ENCODE results near the gene CPNE8.
A peak's percentile ranks its signal among the peaks of the same experiment; 100 is the strongest.

CPNE8 gene

DNA sequence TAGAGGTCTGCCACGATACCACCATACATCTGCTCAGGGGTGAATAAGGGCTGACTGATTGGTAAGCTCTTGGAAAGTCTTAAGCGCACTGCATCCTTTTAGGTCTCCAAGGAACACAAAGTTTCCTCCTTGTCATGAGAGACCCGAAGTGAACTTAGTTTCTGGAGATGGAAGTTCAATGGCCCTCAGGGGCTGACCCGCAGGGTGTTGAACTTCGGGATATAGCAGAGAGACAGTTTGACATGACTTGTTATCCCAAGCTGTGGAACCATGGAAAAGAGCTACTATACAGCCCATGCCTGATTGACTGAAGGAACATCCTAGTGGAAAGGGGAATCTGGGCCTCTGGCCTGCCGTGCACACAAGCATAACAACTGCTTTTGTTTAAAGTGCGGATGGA, 26.9 kb upstream of the CPNE8 start:
- H3K36me3 ChIP-seq, result no peaks in the 10 kb centered on the region
- TF ChIP-seq, protein P1, sequence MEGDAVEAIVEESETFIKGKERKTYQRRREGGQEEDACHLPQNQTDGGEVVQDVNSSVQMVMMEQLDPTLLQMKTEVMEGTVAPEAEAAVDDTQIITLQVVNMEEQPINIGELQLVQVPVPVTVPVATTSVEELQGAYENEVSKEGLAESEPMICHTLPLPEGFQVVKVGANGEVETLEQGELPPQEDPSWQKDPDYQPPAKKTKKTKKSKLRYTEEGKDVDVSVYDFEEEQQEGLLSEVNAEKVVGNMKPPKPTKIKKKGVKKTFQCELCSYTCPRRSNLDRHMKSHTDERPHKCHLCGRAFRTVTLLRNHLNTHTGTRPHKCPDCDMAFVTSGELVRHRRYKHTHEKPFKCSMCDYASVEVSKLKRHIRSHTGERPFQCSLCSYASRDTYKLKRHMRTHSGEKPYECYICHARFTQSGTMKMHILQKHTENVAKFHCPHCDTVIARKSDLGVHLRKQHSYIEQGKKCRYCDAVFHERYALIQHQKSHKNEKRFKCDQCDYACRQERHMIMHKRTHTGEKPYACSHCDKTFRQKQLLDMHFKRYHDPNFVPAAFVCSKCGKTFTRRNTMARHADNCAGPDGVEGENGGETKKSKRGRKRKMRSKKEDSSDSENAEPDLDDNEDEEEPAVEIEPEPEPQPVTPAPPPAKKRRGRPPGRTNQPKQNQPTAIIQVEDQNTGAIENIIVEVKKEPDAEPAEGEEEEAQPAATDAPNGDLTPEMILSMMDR (IDR thresholded peaks at IDR 0.05), result no peak
- H3K27ac ChIP-seq, result no peak overlapping the region
- H3K9me3 ChIP-seq, result no peaks in the 10 kb centered on the region
- no peak overlapping the region for H3K4me3 ChIP-seq
- H3K4me1 ChIP-seq, result no peaks in the 10 kb centered on the region
- DNase-seq, result no peak
- intact Hi-C loops (cut with DNase I; ENCODE audit: low total_unique reads), result no loop called here
- no peaks in the 10 kb centered on the region for H3K27me3 ChIP-seq

DNA sequence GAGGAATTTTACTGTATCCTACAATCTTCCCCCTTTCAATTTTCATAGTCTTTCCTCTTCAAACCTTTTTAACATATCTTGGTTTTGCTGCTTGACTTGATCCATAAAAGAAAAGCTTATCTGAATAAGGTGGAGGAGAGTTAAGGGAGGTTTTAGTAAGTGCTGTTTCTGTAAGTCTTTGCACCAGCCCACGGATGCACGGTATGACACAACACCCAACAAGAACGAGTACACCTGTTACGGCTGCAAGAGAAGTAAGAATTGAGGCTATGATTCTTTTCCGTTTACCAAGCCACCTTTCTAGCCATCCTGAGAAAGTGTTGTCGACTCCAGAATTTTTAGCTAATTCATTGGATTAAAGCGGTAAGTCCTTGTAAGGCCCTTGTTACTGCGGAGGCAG, 26.1 kb upstream of the CPNE8 start:
- intact Hi-C loops (cut with DNase I; ENCODE audit: low total_unique reads), result no loop called here
- DNase-seq, result no peak

DNA sequence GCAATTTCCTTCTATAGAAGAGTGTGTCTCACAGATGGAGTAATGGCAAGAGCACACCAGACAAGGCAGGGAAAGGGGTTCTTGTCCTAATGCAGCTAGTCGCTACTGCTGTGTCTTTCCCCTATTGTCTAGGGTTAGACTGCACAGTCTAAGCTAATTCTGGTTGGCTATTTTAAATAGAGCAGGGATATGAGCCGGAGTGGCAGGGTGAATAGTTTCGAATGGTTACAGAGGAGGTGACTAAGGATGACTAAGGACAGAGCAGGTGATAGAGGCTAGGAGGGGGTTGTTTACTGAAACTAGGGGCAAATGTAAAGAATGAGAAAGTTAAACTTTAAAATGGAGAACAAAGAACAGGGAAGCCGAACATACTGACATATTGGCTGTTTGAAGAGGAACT, 25.6 kb upstream of the CPNE8 start:
- Histone ChIP-seq H3K27me3 (no peaks in the 10 kb centered on the region), H3K4me1 (no peaks in the 10 kb centered on the region), H3K27ac (no peak overlapping the region), H3K9me3 (no peaks in the 10 kb centered on the region), H3K4me3 (no peak overlapping the region), H3K36me3 (no peaks in the 10 kb centered on the region)
- no peak for DNase-seq
- TF ChIP-seq, protein P1 (IDR thresholded peaks at IDR 0.05), result no peak
- intact Hi-C loops (cut with DNase I; ENCODE audit: low total_unique reads), result no loop called here

More for the DNA sequence above, 26.1 kb upstream of the CPNE8 start:
- no peaks in the 10 kb centered on the region for H3K27me3 ChIP-seq
- no peaks in the 10 kb centered on the region for H3K4me1 ChIP-seq
- H3K4me3 ChIP-seq, result no peak overlapping the region
- TF ChIP-seq, protein P1 (IDR thresholded peaks at IDR 0.05), result no peak
- no peak overlapping the region for H3K27ac ChIP-seq
- no peaks in the 10 kb centered on the region for H3K9me3 ChIP-seq
- no peaks in the 10 kb centered on the region for H3K36me3 ChIP-seq

DNA sequence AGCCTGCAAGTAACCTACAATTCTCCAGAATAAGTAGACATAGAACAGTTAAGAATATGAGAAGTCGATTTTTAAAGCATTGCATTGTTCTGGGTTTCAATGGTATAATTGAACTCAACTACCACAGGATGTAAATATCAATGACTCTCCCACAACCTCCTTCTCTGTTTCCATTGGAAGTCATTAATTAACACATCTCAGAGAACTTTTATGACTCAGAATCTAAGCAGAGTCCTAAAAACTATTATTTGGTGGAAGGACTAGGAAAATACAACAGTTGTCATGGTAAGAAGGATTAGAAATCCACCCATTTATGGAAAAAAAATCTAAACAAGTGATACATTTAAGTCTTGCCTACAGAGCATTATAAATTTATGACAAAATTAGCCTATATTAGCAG, 21.1 kb upstream of the CPNE8 start:
- no peak overlapping the region for H3K27ac ChIP-seq
- no peaks in the 10 kb centered on the region for H3K27me3 ChIP-seq
- H3K4me1 ChIP-seq, result no peaks in the 10 kb centered on the region
- H3K9me3 ChIP-seq, result no peaks in the 10 kb centered on the region
- TF ChIP-seq, protein P1 (IDR thresholded peaks at IDR 0.05), result no peak
- H3K36me3 ChIP-seq, result no peaks in the 10 kb centered on the region
- intact Hi-C loops (cut with DNase I; ENCODE audit: low total_unique reads), result no loop called here
- DNase-seq, result no peak
- H3K4me3 ChIP-seq, result no peak overlapping the region

DNA sequence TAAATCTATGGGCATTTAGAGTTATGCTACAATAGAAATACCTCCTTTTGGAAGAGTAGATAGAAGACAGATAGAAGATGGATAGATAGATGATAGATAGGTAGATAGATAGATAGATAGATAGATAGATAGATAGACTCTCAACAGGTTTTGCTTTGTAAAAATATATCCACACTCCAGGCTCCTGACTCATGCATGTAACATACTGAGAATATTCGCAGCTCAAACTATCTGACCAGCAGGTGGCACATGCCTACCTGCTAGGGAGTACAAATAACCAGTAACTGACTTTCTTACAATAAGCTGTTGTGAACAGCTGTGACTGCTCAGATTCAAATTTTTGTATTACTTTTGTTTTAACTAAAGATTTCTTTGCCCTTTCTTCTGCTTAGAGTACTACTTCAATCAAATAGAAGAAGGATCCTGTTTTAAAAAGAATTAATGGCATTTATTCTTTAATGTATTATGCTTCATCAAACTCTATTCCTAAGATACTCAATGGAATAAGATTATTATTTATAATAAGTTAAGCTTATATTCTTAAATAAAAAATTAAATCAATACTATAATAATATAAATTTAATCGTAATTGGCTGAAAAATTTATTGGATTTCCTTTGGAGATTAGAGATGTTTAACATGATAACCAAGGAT, 15.8 kb upstream of the CPNE8 start:
- Histone ChIP-seq H3K4me3 (no peak overlapping the region), H3K27ac (no peak overlapping the region), H3K9me3 (no peaks in the 10 kb centered on the region), H3K36me3 (no peaks in the 10 kb centered on the region), H3K27me3 (no peaks in the 10 kb centered on the region), H3K4me1 (no peaks in the 10 kb centered on the region)
- DNase-seq, result peak in 1 of 2 donors; percentile 43
- TF ChIP-seq, protein P1 (IDR thresholded peaks at IDR 0.05), result peak; percentile 15 to 17
- intact Hi-C loops (cut with DNase I; ENCODE audit: low total_unique reads), result no loop called here

DNA sequence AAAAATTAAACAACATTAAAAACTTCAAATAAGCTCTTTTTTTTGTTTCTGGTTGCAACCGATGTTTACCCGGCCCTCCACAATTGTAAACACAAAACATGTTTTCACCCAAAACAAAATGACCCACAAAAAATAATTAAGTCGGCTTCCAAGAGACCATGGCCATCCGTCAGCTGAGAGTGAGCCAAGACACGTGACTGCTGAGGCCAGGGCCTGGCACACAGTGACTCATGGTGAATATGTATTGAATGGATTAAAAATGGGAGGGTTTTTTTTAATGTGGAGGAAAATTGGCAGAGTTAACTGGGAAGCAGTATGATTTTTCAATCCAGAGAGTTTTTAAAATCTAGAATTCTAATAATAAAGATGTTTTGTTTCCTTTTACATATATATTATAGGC, 13.8 kb upstream of the CPNE8 start:
- DNase-seq, result no peak
- intact Hi-C loops (cut with DNase I; ENCODE audit: low total_unique reads), result no loop called here
- TF ChIP-seq, protein P1 (IDR thresholded peaks at IDR 0.05), result no peak

More for the DNA sequence above, 13.8 kb upstream of the CPNE8 start:
- Histone ChIP-seq H3K4me1 (no peaks in the 10 kb centered on the region), H3K27me3 (no peaks in the 10 kb centered on the region), H3K27ac (no peak overlapping the region), H3K9me3 (no peaks in the 10 kb centered on the region), H3K4me3 (no peak overlapping the region), H3K36me3 (no peaks in the 10 kb centered on the region)

Measured in tibial artery (tissue), 4 donors.